ENCODE data around the gene EPG5. TPM values are rescaled to one million over a fixed set of nuclear protein-coding genes. Genes with fewer than 3 reads are reported as not detected.

The EPG5 gene
- total and polyA plus RNA-seq, 9 of the 15 experiments (the other 6 are each of a cell fraction or from before 2014, with no cell fraction given) = 1.3 to 10.7 (median 5.2) TPM

- DNase-seq (ENCODE audit: extremely low read depth in 1 of 4, low spot score in 3 of 4) (peak in 3 of 4 experiments; percentile 10 to 17 (median 16)), ATAC-seq (peak; percentile 62; the same call in 1 of the 3 replicates), FAIRE-seq (no peak)
- 72% methylated on average over 8 of the region's 8 CpGs for WGBS (ENCODE audit: insufficient coverage, low coverage, missing lambda C conversion rate)
- no peaks in the 10 kb centered on the region for H4K20me1 ChIP-seq (replicated peaks; ENCODE audit: control insufficient read depth, insufficient read depth, low read length)
- intact Hi-C loops (cut with micrococcal nuclease) (no loop called here), in situ Hi-C loops (cut with MboI) (no loop called here)
- H3K79me2 ChIP-seq (ENCODE audit: control insufficient read depth, insufficient read depth, low read length) = no peaks in the 10 kb centered on the region
- peaks cover 46% of the 10 kb centered on the region for H3K36me3 ChIP-seq (ENCODE audit: control insufficient read depth, insufficient read depth, low read length)
- BruUV-seq (replicated peaks) = no TSS peak
- no peak overlapping the region for H3K4me2 ChIP-seq (ENCODE audit: insufficient read depth, low read length)
- no peaks in the 10 kb centered on the region for H3K4me1 ChIP-seq (replicated peaks in 1 of 2; ENCODE audit: control insufficient read depth in 2 of 2, insufficient read depth in 2 of 2, low read length in 2 of 2)
- H3K27ac ChIP-seq (ENCODE audit: extremely low read depth, low read depth, low read length) = no peak overlapping the region
- no peaks in the 10 kb centered on the region for H3K9me3 ChIP-seq (replicated peaks; ENCODE audit: control insufficient read depth, insufficient read depth, low read depth, low read length)
- CTCF ChIA-PET (ENCODE audit: low intra/inter-chr PET ratio) = no interaction called here
- POLR2A ChIA-PET = no interaction called here
- H3K9me1 ChIP-seq (ENCODE audit: control insufficient read depth, insufficient read depth, low read length) = no peaks in the 10 kb centered on the region
- no peak overlapping the region for H3K9ac ChIP-seq (ENCODE audit: insufficient read depth in 1 of 2, low read depth in 2 of 2, low read length in 2 of 2)
- H3K4me3 ChIP-seq = no peak overlapping the region
- TF ChIP-seq IRF1 (CRISPR knock-in tag; IDR thresholded peaks at IDR 0.05; ENCODE audit: borderline replicate concordance) (no peak), CREBBP (IDR thresholded peaks at IDR 0.05; ENCODE audit: low read depth, low read length) (no peak), GATAD2B (IDR thresholded peaks at IDR 0.05; ENCODE audit: borderline replicate concordance) (no peak), ZNF740 (CRISPR knock-in tag; IDR thresholded peaks at IDR 0.05) (no peak), ZNF740 (tag; IDR thresholded peaks at IDR 0.05) (no peak), CTCF (IDR thresholded peaks at IDR 0.05 in 2 of 3, conservative IDR thresholded peaks at IDR 0.05 in 1 of 3; ENCODE audit: insufficient read depth in 2 of 3, low read depth in 1 of 3, low read length in 3 of 3) (0 out of 6 replicates have a peak, but pooled peaks of 1 of the 3 experiments have one; percentile 19)
- H2AFZ ChIP-seq (ENCODE audit: low read depth, low read length) = no peak overlapping the region
- no peaks in the 10 kb centered on the region for H3K27me3 ChIP-seq (ENCODE audit: control insufficient read depth in 2 of 2, insufficient read depth in 2 of 2, low read length in 2 of 2)
These were observed 50.8 kb downstream of the EPG5 start for GRCh38 chr18:45916302-45916701.
